ENCODE measurements around the gene ZNF76. TPM values are rescaled to one million over a fixed set of nuclear protein-coding genes. Genes with fewer than 3 reads are reported as not detected.

The ZNF76 gene
- total and polyA plus RNA-seq, 2 of the 13 experiments (the other 11 are each of a cell fraction or from before 2014, with no cell fraction given): 13.2 to 26.4 TPM

Other genes starting within 250 kb of the ZNF76 start
- gene TCP11, start 118.4 kb upstream of the ZNF76 start, total RNA-seq (2016; rRNA removed; fragmentation: Illumina TruSeq; extraction: Trizol): not detected in 2 replicates
- 0.04 TPM in 1 of 2 replicates, not detected in the other for gene TCP11, start 118.4 kb upstream of the ZNF76 start, polyA plus RNA-seq (2011; rRNA removed)
- gene SCUBE3, start 45.8 kb upstream of the ZNF76 start, total RNA-seq (2016; rRNA removed; fragmentation: Illumina TruSeq; extraction: Trizol): not detected in 2 replicates
- not detected in 2 replicates for gene SCUBE3, start 45.8 kb upstream of the ZNF76 start, polyA plus RNA-seq (2011; rRNA removed)
- gene DEF6, start 38.1 kb downstream of the ZNF76 start, total RNA-seq (2016; rRNA removed; fragmentation: Illumina TruSeq; extraction: Trizol): 9.6 and 10.0 TPM in 2 replicates
- 5.2 and 7.4 TPM in 2 replicates for gene DEF6, start 38.1 kb downstream of the ZNF76 start, polyA plus RNA-seq (2011; rRNA removed)
- 5.8 and 6.1 TPM in 2 replicates for gene PPARD, start 82.8 kb downstream of the ZNF76 start, total RNA-seq (2016; rRNA removed; fragmentation: Illumina TruSeq; extraction: Trizol)
- 13.3 and 16.2 TPM in 2 replicates for gene PPARD, start 82.8 kb downstream of the ZNF76 start, polyA plus RNA-seq (2011; rRNA removed)
- gene FANCE, start 192.6 kb downstream of the ZNF76 start, total RNA-seq (2016; rRNA removed; fragmentation: Illumina TruSeq; extraction: Trizol): 9.7 and 11.2 TPM in 2 replicates
- 7.1 and 7.9 TPM in 2 replicates for gene FANCE, start 192.6 kb downstream of the ZNF76 start, polyA plus RNA-seq (2011; rRNA removed)
- 1,854 and 2,285 TPM in 2 replicates for gene RPL10A, start 208.7 kb downstream of the ZNF76 start, total RNA-seq (2016; rRNA removed; fragmentation: Illumina TruSeq; extraction: Trizol)
- gene RPL10A, start 208.7 kb downstream of the ZNF76 start, polyA plus RNA-seq (2011; rRNA removed): 2,253 and 2,726 TPM in 2 replicates
- 14.4 and 15.1 TPM in 2 replicates for gene TEAD3, start 237.3 kb downstream of the ZNF76 start, total RNA-seq (2016; rRNA removed; fragmentation: Illumina TruSeq; extraction: Trizol)
- 16.5 and 20.5 TPM in 2 replicates for gene TEAD3, start 237.3 kb downstream of the ZNF76 start, polyA plus RNA-seq (2011; rRNA removed)